GM23338 (cell line): ENCODE data around the gene PGS1. TPM values are rescaled to one million over a fixed set of nuclear protein-coding genes. Genes with fewer than 3 reads are reported as not detected.
A peak's percentile ranks its signal among the peaks of the same experiment; 100 is the strongest.

ENCODE experiments used
- ATAC-seq: fragments of 200-7000 bp; cut with Tn5 transposase; 3 replicates; pipeline ENCODE4 v1.9.1; 2020
- DNase-seq: peaks from one replicate; pipeline ENCODE4 v3.0.0-alpha.2; 2015; ENCODE audit warnings: low spot score
- H2AFZ ChIP-seq: fragments of 200-600 bp; sonication (generic); 2 replicates; pipeline ENCODE4 v1.8.0; 2016; ENCODE audit warnings: antibody characterized with exemption, mild to moderate bottlenecking, moderate library complexity
- H3F3A ChIP-seq: fragments of 200-600 bp; sonication (generic); replicated peaks from 2 replicates; pipeline ENCODE4 v1.8.0; 2017; ENCODE audit warnings: antibody characterized with exemption, mixed run types, low read depth
- H3K27ac ChIP-seq: fragments of 200-600 bp; sonication (generic); 2 replicates; pipeline ENCODE4 v1.6.1; 2016; ENCODE audit warnings: low read depth
- H3K27me3 ChIP-seq: fragments of 200-600 bp; sonication (generic); 2 replicates; pipeline ENCODE4 v1.8.0; 2016; ENCODE audit warnings: mild to moderate bottlenecking, mixed run types, moderate library complexity; ENCODE audit not compliant: insufficient read depth
- H3K36me3 ChIP-seq: fragments of 200-600 bp; sonication (generic); 2 replicates; pipeline ENCODE4 v1.8.0; 2016; ENCODE audit warnings: mild to moderate bottlenecking; ENCODE audit not compliant: insufficient read depth
- H3K4me1 ChIP-seq: fragments of 200-600 bp; sonication (generic); 2 replicates; pipeline ENCODE4 v1.8.0; 2016; ENCODE audit warnings: mild to moderate bottlenecking, moderate library complexity; ENCODE audit not compliant: insufficient read depth
- H3K4me2 ChIP-seq: fragments of 200-600 bp; sonication (generic); 2 replicates; pipeline ENCODE4 v1.7.1; 2017; ENCODE audit warnings: mixed run types
- H3K4me3 ChIP-seq: fragments of 200-600 bp; sonication (generic); 2 replicates; pipeline ENCODE4 v1.6.1; 2016; ENCODE audit warnings: mixed run types
- H3K79me2 ChIP-seq: fragments of 200-600 bp; sonication (generic); replicated peaks from 2 replicates; pipeline ENCODE4 v1.8.0; 2017; ENCODE audit warnings: mild to moderate bottlenecking; ENCODE audit not compliant: insufficient read depth
- H3K9me2 ChIP-seq: fragments of 200-600 bp; sonication (generic); 2 replicates; pipeline ENCODE4 v1.8.0; 2017; ENCODE audit not compliant: insufficient read depth
- H4K20me1 ChIP-seq: fragments of 200-600 bp; sonication (generic); replicated peaks from 2 replicates; pipeline ENCODE4 v1.8.0; 2017; ENCODE audit warnings: mild to moderate bottlenecking; ENCODE audit not compliant: insufficient read depth
- H3K27ac Mint-ChIP-seq: 2 replicates; pipeline ENCODE4 v1.8.0; 2020; ENCODE audit warnings: inconsistent platforms, mild to moderate bottlenecking, moderate library complexity, mixed read lengths
- H3K27me3 Mint-ChIP-seq: 3 replicates; pipeline ENCODE4 v1.8.0; 2022; ENCODE audit warnings: low read depth, mild to moderate bottlenecking, moderate library complexity, mixed read lengths, inconsistent platforms; ENCODE audit not compliant: insufficient read depth, poor library complexity
- H3K36me3 Mint-ChIP-seq: 3 replicates; pipeline ENCODE4 v1.8.0; 2021; ENCODE audit warnings: low read depth, mild to moderate bottlenecking, inconsistent platforms, moderate library complexity, mixed read lengths
- H3K4me1 Mint-ChIP-seq: 3 replicates; pipeline ENCODE4 v1.8.0; 2020; ENCODE audit warnings: mild to moderate bottlenecking, inconsistent platforms, mixed read lengths
- H3K4me3 Mint-ChIP-seq: 3 replicates; pipeline ENCODE4 v1.8.0; 2021; ENCODE audit warnings: moderate library complexity, mild to moderate bottlenecking, inconsistent platforms, mixed read lengths
- H3K9me3 Mint-ChIP-seq: 3 replicates; pipeline ENCODE4 v1.8.0; 2020; ENCODE audit warnings: moderate library complexity, mild to moderate bottlenecking, inconsistent platforms, mixed read lengths
- CREB1 ChIP-seq: fragments of 250-450 bp; sonication (Bioruptor Pico); IDR thresholded peaks from 2 replicates; pipeline ENCODE4 v1.5.0; 2020; ENCODE audit warnings: low read depth, mild to moderate bottlenecking, moderate library complexity
- ETS1 ChIP-seq: IDR thresholded peaks from 2 replicates; pipeline ENCODE4 v1.6.1; 2016; ENCODE audit warnings: antibody characterized with exemption
- REST ChIP-seq: IDR thresholded peaks from one replicate; pipeline ENCODE4 v1.6.1; 2018; ENCODE audit warnings: antibody characterized with exemption; ENCODE audit not compliant: unreplicated experiment
- STAT1 ChIP-seq: IDR thresholded peaks from one replicate; pipeline ENCODE4 v1.6.1; 2016; ENCODE audit warnings: antibody characterized with exemption; ENCODE audit not compliant: unreplicated experiment
- ZNF114 ChIP-seq: fragments of 250-450 bp; sonication (Bioruptor Pico); IDR thresholded peaks from 2 replicates; pipeline ENCODE4 v1.5.0; 2020; ENCODE audit warnings: mild to moderate bottlenecking, moderate library complexity
- ZNF331 ChIP-seq: fragments of 250-450 bp; sonication (Bioruptor Pico); IDR thresholded peaks from 2 replicates; pipeline ENCODE4 v1.5.0; 2020; ENCODE audit warnings: low read depth, mild to moderate bottlenecking, moderate library complexity
- polyA plus RNA-seq: library from polyadenylated mRNA; unstranded; fragments of >200 nt; fragmentation: Nextera tagmentation; extraction: Ambion mirVana; gene quantifications from 2 replicates; pipeline ENCODE4 v1.2.1, GENCODE V29; 2016
- total RNA-seq: library from RNA; depleted of rRNA; stranded (reverse); fragments of >200 nt; shearing (Covaris generic); gene quantifications from 2 replicates; pipeline ENCODE4 v1.2.3, GENCODE V29; 2014

PGS1 gene
- total and polyA plus RNA-seq, 2 experiments from 2014 or later: 43.9 to 67.1 TPM

- DNase-seq (peak; percentile 48), ATAC-seq (peak; percentile 4)
- Histone ChIP-seq H3K4me2 (peak overlapping the region; percentile 63), H3K27ac (peak overlapping the region; percentile 98), H3K4me1 (peaks cover 72% of the 10 kb centered on the region), H4K20me1 (no peaks in the 10 kb centered on the region), H3K36me3 (no peaks in the 10 kb centered on the region), H3K9me2 (no peaks in the 10 kb centered on the region), H3K27me3 (no peaks in the 10 kb centered on the region), H3K4me3 (peak overlapping the region; percentile 28), H3K79me2 (no peaks in the 10 kb centered on the region), H2AFZ (no peak overlapping the region), H3F3A (peaks cover 39% of the 10 kb centered on the region)
- Mint-ChIP-seq H3K27me3 (peaks cover 36% of the 10 kb centered on the region), H3K4me1 (peaks cover 77% of the 10 kb centered on the region), H3K4me3 (peak overlapping the region; percentile 32), H3K27ac (peak overlapping the region; percentile 90), H3K36me3 (no peaks in the 10 kb centered on the region), H3K9me3 (no peaks in the 10 kb centered on the region)
- TF ChIP-seq ZNF331 (CRISPR knock-in tag) (no peak), ETS1 (no peak), STAT1 (no peak), REST (no peak)
Measured at GRCh38 chr17:78366109-78366848, 12.2 kb upstream of the PGS1 start.

- no peak for DNase-seq
- Mint-ChIP-seq H3K36me3 (no peaks in the 10 kb centered on the region), H3K4me1 (peaks cover 72% of the 10 kb centered on the region), H3K27ac (no peak overlapping the region), H3K9me3 (no peaks in the 10 kb centered on the region), H3K27me3 (peaks cover 36% of the 10 kb centered on the region), H3K4me3 (no peak overlapping the region)
- no peak for ATAC-seq
- Histone ChIP-seq H3K79me2 (no peaks in the 10 kb centered on the region), H3K4me3 (no peak overlapping the region), H3K9me2 (no peaks in the 10 kb centered on the region), H4K20me1 (no peaks in the 10 kb centered on the region), H3K27me3 (no peaks in the 10 kb centered on the region), H3F3A (peaks cover 35% of the 10 kb centered on the region), H3K4me1 (peaks cover 69% of the 10 kb centered on the region), H2AFZ (no peak overlapping the region), H3K36me3 (no peaks in the 10 kb centered on the region), H3K27ac (peak overlapping the region; percentile 98), H3K4me2 (peak overlapping the region; percentile 63; the same call in 1 of the 2 replicates)
- TF ChIP-seq REST (no peak), ZNF114 (CRISPR knock-in tag) (no peak), CREB1 (CRISPR knock-in tag) (no peak), ZNF331 (CRISPR knock-in tag) (no peak)
Measured at GRCh38 chr17:78367193-78367592, 11.3 kb upstream of the PGS1 start.
